GM21576 (cell line): Measurements from ENCODE around the gene PXN.
"Not testable (repeated sequence)": the region's sequence is repeated elsewhere in the genome, so short reads cannot be mapped to it uniquely, and the experiment has no call there.

ENCODE experiments used
- ATAC-seq: cut with Tn5 transposase; IDR thresholded peaks from one replicate; pipeline ENCODE4 v1.9.1; 2021; ENCODE audit warnings: mild to moderate bottlenecking, moderate library complexity; ENCODE audit not compliant: unreplicated experiment

PXN gene

GRCh38 chr12:120242275-120242799, 23.2 kb downstream of the PXN start:
- no peak for ATAC-seq

GRCh38 chr12:120241561-120242274, 23.8 kb downstream of the PXN start:
- ATAC-seq: no peak

DNA sequence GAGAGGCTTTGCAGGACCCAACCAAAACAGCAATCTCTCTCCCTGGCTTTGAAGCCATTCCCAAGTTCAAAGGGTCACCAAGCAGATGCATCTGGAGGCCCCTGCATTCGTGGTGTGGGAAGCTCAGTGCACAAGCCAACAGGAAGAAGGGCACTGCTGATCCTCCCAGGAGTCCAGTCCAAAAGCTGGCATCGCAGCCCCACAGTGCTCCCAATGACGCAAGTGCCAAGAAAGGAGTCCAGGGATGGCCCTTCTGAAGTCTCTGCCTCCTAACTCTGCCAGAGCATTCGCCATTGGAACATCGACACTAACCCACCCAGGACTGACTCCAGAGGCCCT, 25.1 kb downstream of the PXN start:
- ATAC-seq: no peak

DNA sequence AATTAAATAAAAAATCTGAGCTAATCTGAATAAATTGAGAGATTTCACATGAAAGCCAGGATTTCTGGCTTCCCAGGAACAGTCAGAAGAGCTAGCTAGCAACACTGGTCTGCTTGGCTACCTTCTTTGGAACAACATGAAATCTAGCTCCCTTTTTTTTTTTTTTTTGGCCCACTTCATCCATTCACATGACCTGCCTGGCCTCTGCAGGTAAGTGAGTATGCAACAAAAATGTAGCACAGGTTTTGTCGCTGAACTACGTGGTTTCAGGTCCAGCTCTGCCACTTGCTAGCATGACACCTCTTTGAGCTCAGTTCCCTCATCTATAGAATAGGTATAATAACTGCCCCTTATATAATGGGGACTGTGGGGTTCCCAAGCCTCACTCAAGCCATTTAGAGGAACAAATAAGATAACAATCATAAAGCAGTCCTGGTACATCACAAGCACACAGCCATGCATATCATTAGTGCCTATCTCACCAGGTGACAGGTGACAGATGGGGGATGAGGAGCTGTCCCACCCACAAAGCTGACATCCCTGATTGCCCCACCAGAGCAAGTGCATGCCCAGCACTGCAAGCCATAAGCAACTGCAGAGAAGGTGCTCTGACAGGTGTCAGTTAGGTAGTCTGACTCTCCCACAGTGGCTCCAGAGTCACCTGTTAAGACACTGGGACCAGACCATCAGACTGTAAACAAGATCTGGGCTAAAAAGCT, 25.6 kb downstream of the PXN start:
- no peak for ATAC-seq

DNA sequence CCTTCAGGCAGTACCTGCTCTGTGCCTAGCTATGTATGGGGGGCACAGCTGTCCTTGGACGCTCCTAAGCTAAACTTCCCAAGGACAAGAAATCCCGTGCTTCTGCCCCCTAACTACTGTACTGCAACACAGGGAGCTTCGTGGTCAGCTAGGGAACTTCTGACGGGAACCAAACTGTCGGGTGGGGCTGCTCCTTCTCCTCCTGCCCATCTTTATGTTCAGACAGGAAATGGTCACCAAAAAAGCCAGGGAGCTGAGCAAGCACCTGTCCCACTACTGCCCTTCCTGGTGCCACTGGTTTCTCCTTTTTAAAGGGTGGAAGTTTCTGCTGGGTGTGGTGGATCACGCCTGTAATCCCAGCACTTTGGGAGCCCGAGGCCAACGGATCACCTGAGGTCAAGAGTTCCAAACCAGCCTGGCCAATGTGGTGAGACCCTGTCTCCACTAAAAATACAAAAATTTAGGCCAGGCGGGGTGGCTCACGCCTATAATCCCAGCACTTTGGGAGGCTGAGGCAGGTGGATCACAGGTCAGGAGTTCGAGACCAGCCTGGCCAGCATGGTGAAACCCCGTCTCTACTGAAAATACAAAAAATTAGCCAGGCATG, 26.6 kb downstream of the PXN start:
- ATAC-seq: no peak

DNA sequence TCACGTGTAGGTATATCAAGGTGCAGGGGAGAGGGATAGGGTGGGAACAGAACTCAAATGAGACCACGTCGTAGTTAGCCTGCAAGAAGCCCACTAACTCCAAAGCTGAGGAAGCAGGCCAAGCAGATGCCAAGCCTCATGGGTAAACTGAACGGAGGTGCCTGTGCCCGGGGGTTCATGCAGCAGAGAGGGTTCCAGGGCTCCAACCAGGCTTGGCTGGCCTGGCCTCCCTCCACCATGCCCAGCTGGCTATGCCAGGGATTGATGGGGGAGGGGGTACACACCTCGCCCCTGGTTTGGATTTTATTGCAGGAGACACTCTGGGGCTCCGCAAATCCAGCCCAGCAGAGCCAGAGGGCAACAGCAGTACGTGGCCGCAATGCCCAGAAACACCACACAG, 27.3 kb downstream of the PXN start:
- ATAC-seq: no peak

GRCh38 chr12:120237360-120238171, 28.0 kb downstream of the PXN start:
- ATAC-seq: no peak

- ATAC-seq: not testable (repeated sequence)
Measured at GRCh38 chr12:120236809-120237208, 28.7 kb downstream of the PXN start.

GRCh38 chr12:120235369-120236323, 29.9 kb downstream of the PXN start:
- ATAC-seq: no peak

GRCh38 chr12:120234643-120235368, 30.7 kb downstream of the PXN start:
- ATAC-seq: no peak

- ATAC-seq: no peak
Measured at GRCh38 chr12:120231316-120232011, 34.1 kb downstream of the PXN start.

- no peak for ATAC-seq
Measured at GRCh38 chr12:120230974-120231315, 34.6 kb downstream of the PXN start.

DNA sequence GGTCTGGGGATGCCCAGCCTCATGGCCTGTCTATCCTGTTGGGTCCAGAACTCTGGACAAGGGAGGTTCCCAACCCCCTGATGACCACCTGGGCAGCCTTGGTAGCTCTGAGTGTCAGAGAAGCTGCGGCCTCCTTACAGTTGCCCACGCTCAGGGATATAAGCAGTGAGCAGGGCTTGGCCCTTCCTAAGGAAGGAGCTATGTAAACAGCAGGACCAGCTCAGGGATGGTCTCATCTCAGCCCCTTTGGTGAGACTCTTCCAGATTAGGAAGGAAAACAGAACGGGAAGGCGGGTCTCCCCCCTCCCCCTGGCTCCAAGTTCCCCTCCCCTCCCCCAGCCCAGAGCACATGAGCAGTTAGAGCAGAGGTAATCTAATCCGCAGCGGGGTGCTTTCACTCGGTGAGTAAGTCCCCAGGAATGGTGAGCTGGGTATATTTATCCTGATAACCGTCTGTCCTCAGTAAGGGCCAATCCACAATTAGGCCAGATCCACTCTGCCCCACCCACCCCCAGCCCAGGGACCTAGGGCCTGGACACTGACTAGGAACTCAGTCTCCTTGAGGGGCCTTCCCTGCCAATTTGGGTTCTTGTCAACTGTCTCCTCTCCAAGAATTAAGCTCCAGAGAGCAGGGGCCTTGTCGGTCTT, 35.1 kb downstream of the PXN start:
- no peak for ATAC-seq

- no peak for ATAC-seq
Measured at GRCh38 chr12:120229487-120230325, 35.8 kb downstream of the PXN start.

DNA sequence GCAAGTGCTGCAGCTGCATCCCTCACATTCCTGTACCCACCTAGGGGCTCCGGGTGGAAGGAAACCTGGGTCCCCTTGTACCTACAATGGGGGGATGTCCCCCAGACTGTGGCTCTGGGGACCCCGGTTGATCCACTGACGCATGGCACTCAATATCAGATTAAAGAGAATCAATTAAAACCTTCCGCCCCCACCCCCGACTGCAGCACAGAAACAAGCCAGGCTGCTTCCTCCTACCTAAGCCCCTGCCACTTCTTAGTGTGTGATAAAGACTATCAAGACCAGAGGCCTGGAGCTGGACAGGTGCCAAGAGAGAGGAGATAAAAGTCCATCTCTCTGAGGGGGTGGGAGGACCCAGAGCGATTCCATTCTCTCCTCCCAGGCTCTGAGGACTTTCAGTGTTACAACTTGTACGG, 36.5 kb downstream of the PXN start:
- ATAC-seq: no peak

DNA sequence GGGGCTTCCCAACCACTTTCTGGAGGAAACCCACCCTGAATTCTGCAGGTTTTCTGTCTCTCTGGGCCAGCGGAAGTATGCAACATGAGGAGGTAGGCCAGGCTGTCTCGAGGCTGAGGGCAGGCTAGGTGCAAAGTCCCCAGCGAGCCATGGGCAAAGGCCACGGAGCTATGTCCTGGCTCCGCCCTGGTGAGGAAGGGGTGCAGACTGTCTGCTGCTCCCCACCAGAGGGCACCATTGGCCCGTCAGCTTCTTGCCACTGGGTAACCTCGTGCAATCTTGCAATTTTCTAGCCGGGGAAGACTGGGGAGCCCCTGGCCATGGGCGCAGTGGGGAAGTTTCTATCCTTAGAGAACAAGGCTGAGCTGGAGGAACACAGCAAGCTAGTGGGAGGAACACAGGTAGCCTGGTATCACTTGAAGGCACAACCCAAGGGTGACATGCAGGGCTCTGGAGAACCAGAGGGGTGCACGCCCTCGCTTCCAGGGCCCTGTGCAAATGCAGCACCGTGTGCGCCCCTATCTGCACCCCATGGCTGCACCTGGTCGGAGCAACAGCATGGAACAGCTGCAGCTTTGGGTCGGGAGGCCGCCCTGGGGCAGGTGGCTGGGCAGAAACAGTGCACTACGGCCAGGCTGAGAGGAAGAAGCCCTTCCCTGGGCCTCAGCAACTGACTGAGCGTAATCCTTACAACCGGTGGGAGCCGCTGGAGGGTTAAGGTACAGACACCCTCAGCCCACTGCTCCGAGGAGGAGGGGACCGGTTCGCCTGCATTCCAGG, 37.0 kb downstream of the PXN start:
- ATAC-seq: peak; percentile 74

GRCh38 chr12:120228041-120228290, 37.6 kb downstream of the PXN start:
- ATAC-seq: no peak
